Endothelial cell of umbilical vein (primary cell): ENCODE data around the gene ETS1. TPM values are rescaled to one million over a fixed set of nuclear protein-coding genes. Genes with fewer than 3 reads are reported as not detected.

Experiments
- BruUV-seq: library from RNA; stranded (reverse); fragments of 400-500 nt; replicated peaks from 2 replicates; lab custom pipeline; 2021; lab: Mats Ljungman, UMichigan
- CTCF ChIA-PET: fragments of 300-600, 350-600 bp; sonication (Branson Sonifier 250); formaldehyde crosslinking; loops from one replicate; lab custom pipeline; 2021; ENCODE audit warnings: antibody characterized with exemption, inconsistent platforms; lab: Charles Lee
- POLR2A ChIA-PET: fragments of 300-600, 350-600 bp; sonication (Branson Sonifier 250); formaldehyde crosslinking; loops from one replicate; lab custom pipeline; 2021; ENCODE audit warnings: antibody characterized with exemption, inconsistent platforms; lab: Charles Lee
- DNase-seq: peaks from one replicate; pipeline ENCODE4 v3.0.0-alpha.2; 2011; ENCODE audit warnings: low read depth, low spot score
- FAIRE-seq: peaks from 2 replicates; lab custom pipeline; 2011; peaks lifted over from hg19 to GRCh38; lab: Jason Lieb, UNC
- H2AFZ ChIP-seq: 2 replicates; pipeline ENCODE4 v1.6.0; 2012; ENCODE audit warnings: low read depth, low read length, control low read depth, inconsistent platforms
- H3K27ac ChIP-seq: 2 replicates; pipeline ENCODE4 v1.5.1; 2011; ENCODE audit warnings: low read depth, mild to moderate bottlenecking, control low read depth, low read length, moderate library complexity; ENCODE audit not compliant: insufficient read depth
- H3K27me3 ChIP-seq, 2 experiments: 2 replicates each; pipeline versions ENCODE4 v1.6.0 to v1.6.1; 2011; ENCODE audit warnings: low read length in 2 of 2, mixed read lengths in 1 of 2; ENCODE audit not compliant: control insufficient read depth in 2 of 2, insufficient read depth in 2 of 2
- H3K36me3 ChIP-seq, 2 experiments: 2 replicates in 1 of 2; 3 replicates in 1 of 2; pipeline ENCODE4 v1.5.1; 2011; ENCODE audit warnings: low read length in 2 of 2, mild to moderate bottlenecking in 1 of 2, moderate library complexity in 1 of 2; ENCODE audit not compliant: control insufficient read depth in 2 of 2, insufficient read depth in 2 of 2; ENCODE audit errors: extremely low read depth in 1 of 2
- H3K4me1 ChIP-seq: 3 replicates; pipeline ENCODE4 v1.5.1; 2011; ENCODE audit warnings: mild to moderate bottlenecking, low read length; ENCODE audit not compliant: control insufficient read depth, insufficient read depth; ENCODE audit errors: extremely low read depth
- H3K4me2 ChIP-seq: 2 replicates; pipeline ENCODE4 v1.6.1; 2011; ENCODE audit warnings: low read length, control low read depth, mixed read lengths; ENCODE audit not compliant: insufficient read depth
- H3K4me3 ChIP-seq, 3 experiments: fragments of 200-600 bp in 1 of 3; sonication (generic), shearing (Covaris generic) in 1 of 3; replicated peaks in 1 of 3; 2 replicates each; pipeline ENCODE4 v1.5.1; 2011 to 2016; ENCODE audit warnings: control low read depth in 3 of 3, low read length in 3 of 3, mild to moderate bottlenecking in 2 of 3, inconsistent platforms in 1 of 3, low read depth in 1 of 3, moderate library complexity in 1 of 3; ENCODE audit not compliant: insufficient read depth in 1 of 3
- H3K79me2 ChIP-seq: 2 replicates; pipeline ENCODE4 v1.6.0; 2012; ENCODE audit warnings: low read length, inconsistent platforms; ENCODE audit not compliant: control insufficient read depth, insufficient read depth
- H3K9ac ChIP-seq: replicated peaks from 2 replicates; pipeline ENCODE3; 2011; ENCODE audit warnings: low read length, control low read depth; ENCODE audit not compliant: insufficient read depth; ENCODE audit errors: extremely low read depth
- H3K9me1 ChIP-seq: replicated peaks from 3 replicates; pipeline ENCODE4 v1.6.0; 2011; ENCODE audit warnings: mild to moderate bottlenecking, low read length; ENCODE audit not compliant: control insufficient read depth, insufficient read depth; ENCODE audit errors: extremely low read depth
- H3K9me3 ChIP-seq: replicated peaks from 2 replicates; pipeline ENCODE4 v1.5.1; 2012; ENCODE audit warnings: low read length, inconsistent platforms; ENCODE audit not compliant: control insufficient read depth, insufficient read depth
- H4K20me1 ChIP-seq: replicated peaks from 2 replicates; pipeline ENCODE3; 2011; ENCODE audit warnings: mild to moderate bottlenecking, low read length; ENCODE audit not compliant: control insufficient read depth, insufficient read depth; ENCODE audit errors: extremely low read depth
- EZH2 ChIP-seq: IDR thresholded peaks from 2 replicates; pipeline ENCODE4 v1.6.1; 2012; ENCODE audit warnings: borderline replicate concordance, low read depth, mild to moderate bottlenecking, moderate library complexity, low read length, inconsistent platforms; ENCODE audit not compliant: severe bottlenecking
- FOS ChIP-seq: IDR thresholded peaks from 2 replicates; pipeline ENCODE4 v1.6.1; 2011; ENCODE audit warnings: mild to moderate bottlenecking, low read length, moderate library complexity, borderline replicate concordance; ENCODE audit not compliant: insufficient read depth
- GATA2 ChIP-seq: IDR thresholded peaks from 2 replicates; pipeline ENCODE4 v1.7.0; 2011; ENCODE audit warnings: low read depth, mild to moderate bottlenecking, moderate library complexity, mixed read lengths, low read length; ENCODE audit not compliant: insufficient read length, insufficient read depth
- JUN ChIP-seq: IDR thresholded peaks from 2 replicates; pipeline ENCODE4 v1.6.1; 2011; ENCODE audit warnings: borderline replicate concordance, low read depth; ENCODE audit not compliant: insufficient read length, insufficient read depth
- MAX ChIP-seq: IDR thresholded peaks from 2 replicates; pipeline ENCODE4 v1.6.1; 2011; ENCODE audit not compliant: insufficient read depth, insufficient read length
- MYC ChIP-seq: IDR thresholded peaks from one replicate; pipeline ENCODE4 v1.6.1; 2011; ENCODE audit warnings: mild to moderate bottlenecking, low read depth, low read length
- POLR2A ChIP-seq: IDR thresholded peaks from 2 replicates; pipeline ENCODE4 v1.6.1; 2012; ENCODE audit warnings: low read depth, mild to moderate bottlenecking, control low read depth, low read length
- POLR2AphosphoS5 ChIP-seq: IDR thresholded peaks from 2 replicates; pipeline ENCODE4 v1.6.1; 2012; ENCODE audit warnings: low read depth, mild to moderate bottlenecking, control low read depth, low read length, moderate library complexity; ENCODE audit not compliant: insufficient read depth
- dilution Hi-C: fragments of 300-500 bp; cut with MboI; formaldehyde crosslinking; loops from one replicate; pipeline ENCODE4 v1.15.0; 2019; ENCODE audit warnings: low sequenced_read_pairs; ENCODE audit not compliant: extremely low pct_ligation_motif_present
- intact Hi-C: fragments of 100-400 bp; cut with micrococcal nuclease; formaldehyde crosslinking; loops from one replicate; pipeline ENCODE4 v1.10.0; 2022
- polyA plus RNA-seq, 4 experiments: library from polyadenylated mRNA; depleted of rRNA in 3 of 4; stranded (reverse) in 3 of 4; unstranded in 1 of 4; fragments of >200 nt; gene quantifications; 2 replicates each; pipeline versions ENCODE4 v1.2.1 to v1.2.3, GENCODE V29; 2011 to 2012; ENCODE audit warnings: missing spikeins in 1 of 4
- total RNA-seq: library from RNA; stranded (reverse); gene quantifications from 2 replicates; pipeline ENCODE4 v1.2.3, GENCODE V29; 2021
- TF ChIP-seq, protein P1 (sequence below), 2 donors: IDR thresholded peaks; 1 replicate in 1 of 2; 2 replicates in 1 of 2; pipeline ENCODE4 v1.5.1; 2011; ENCODE audit warnings: low read length in 2 of 2, mild to moderate bottlenecking in 2 of 2, moderate library complexity in 2 of 2, control low read depth in 1 of 2, inconsistent platforms in 1 of 2, low read depth in 1 of 2; ENCODE audit not compliant: insufficient read depth in 1 of 2; ENCODE audit errors: extremely low read depth in 1 of 2

The ETS1 gene
- total and polyA plus RNA-seq, 2 donors (not counting 3 experiments of a cell fraction or from before 2014, with no cell fraction given) = 34.2 to 115 TPM

DNA sequence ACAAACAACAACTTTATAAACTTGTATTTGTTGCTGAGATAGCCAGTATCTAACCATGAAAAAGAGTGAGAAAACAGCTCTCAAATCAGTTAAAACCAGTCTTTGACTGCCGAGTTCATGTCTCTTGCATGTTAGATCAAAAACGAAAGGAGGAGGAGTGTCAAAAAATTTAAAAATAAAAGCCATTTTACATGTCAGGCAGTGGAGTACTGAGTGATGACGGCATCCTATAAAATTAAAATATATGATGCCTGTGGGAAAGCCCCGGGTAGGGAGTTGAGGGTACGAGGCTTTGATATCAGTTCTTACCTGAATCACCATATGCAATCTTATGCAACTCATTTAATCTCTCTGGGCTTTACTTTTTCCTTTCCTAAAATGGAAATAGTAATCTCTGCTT lies 117.3 kb downstream of the ETS1 start:
- Histone ChIP-seq H3K4me2 (no peak overlapping the region), H2AFZ (no peak overlapping the region), H3K27ac (no peak overlapping the region), H3K9ac (no peak overlapping the region), H3K4me1 (peaks cover 21% of the 10 kb centered on the region), H3K79me2 (peaks cover 49% of the 10 kb centered on the region), H3K36me3 (peaks cover 11 to 26% of the 10 kb centered on the region in 2 experiments), H3K9me1 (no peaks in the 10 kb centered on the region), H3K4me3 (no peak overlapping the region), H3K27me3 (no peaks in the 10 kb centered on the region), H3K9me3 (no peaks in the 10 kb centered on the region), H4K20me1 (no peaks in the 10 kb centered on the region)
- TF ChIP-seq JUN (no peak), MAX (no peak), MYC (no peak), GATA2 (no peak), POLR2A (no peak), EZH2 (no peak), FOS (no peak), POLR2AphosphoS5 (no peak)
- TF ChIP-seq, protein P1, sequence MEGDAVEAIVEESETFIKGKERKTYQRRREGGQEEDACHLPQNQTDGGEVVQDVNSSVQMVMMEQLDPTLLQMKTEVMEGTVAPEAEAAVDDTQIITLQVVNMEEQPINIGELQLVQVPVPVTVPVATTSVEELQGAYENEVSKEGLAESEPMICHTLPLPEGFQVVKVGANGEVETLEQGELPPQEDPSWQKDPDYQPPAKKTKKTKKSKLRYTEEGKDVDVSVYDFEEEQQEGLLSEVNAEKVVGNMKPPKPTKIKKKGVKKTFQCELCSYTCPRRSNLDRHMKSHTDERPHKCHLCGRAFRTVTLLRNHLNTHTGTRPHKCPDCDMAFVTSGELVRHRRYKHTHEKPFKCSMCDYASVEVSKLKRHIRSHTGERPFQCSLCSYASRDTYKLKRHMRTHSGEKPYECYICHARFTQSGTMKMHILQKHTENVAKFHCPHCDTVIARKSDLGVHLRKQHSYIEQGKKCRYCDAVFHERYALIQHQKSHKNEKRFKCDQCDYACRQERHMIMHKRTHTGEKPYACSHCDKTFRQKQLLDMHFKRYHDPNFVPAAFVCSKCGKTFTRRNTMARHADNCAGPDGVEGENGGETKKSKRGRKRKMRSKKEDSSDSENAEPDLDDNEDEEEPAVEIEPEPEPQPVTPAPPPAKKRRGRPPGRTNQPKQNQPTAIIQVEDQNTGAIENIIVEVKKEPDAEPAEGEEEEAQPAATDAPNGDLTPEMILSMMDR (IDR thresholded peaks at IDR 0.05; ENCODE audit: extremely low read depth in 1 of 2, insufficient read depth in 1 of 2, low read depth in 1 of 2, low read length in 2 of 2) = no peak
- DNase-seq = no peak
- no TSS peak for BruUV-seq
- CTCF ChIA-PET = interaction anchor here (1.1 to 1.6 kb wide), 2 partner anchors 28 to 162 kb away, joined by 3 to 5 read pairs; no protein-coding TSS in a partner anchor
- intact Hi-C loops = loop anchor here (5.0 kb wide), 1 partner anchor 162 kb away; no protein-coding TSS in a partner anchor
- POLR2A ChIA-PET = no interaction called here
- no peak for FAIRE-seq
- dilution Hi-C loops = no loop called here
